ENCODE measurements around the gene FOXA1.

FOXA1 gene

DNA sequence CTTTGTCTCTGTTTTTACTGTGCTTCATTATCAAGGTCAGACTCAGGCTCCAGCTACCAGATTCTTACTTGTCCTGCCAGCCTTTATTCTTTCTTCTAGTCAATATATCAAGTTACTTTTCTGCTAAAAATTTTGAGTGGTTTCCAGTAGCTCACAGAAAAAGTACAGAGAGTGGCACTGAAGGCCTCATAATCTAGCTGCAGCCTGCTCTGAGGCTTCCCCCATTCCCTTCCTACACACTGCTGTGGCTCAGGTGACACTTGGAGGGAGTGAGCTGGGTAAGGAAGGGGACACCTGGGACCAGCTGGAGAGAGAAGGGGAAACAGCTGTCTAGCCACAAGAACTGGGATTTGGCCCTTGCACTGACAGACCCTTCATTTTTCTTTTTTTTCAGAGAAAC is 25.8 kb upstream of the FOXA1 start:
- ChIA-PET CTCF (interaction anchor here (0.7 kb wide), 2 partner anchors 22 to 258 kb away, joined by 3 read pairs; no protein-coding TSS in a partner anchor), POLR2A (no interaction called here)
- Histone ChIP-seq H3K4me3 (ENCODE audit: low read depth, low read length) (no peak overlapping the region), H3K36me3 (ENCODE audit: control insufficient read depth in 2 of 2, insufficient read depth in 1 of 2, low read length in 2 of 2) (no peaks in the 10 kb centered on the region), H3K9me3 (ENCODE audit: control insufficient read depth, insufficient read depth, low read depth, low read length) (peaks cover 2% of the 10 kb centered on the region), H3K4me1 (ENCODE audit: control insufficient read depth, insufficient read depth, low read length) (no peaks in the 10 kb centered on the region), H3K27ac (ENCODE audit: extremely low read depth, low read depth, low read length) (no peak overlapping the region)
- TF ChIP-seq, protein P1, sequence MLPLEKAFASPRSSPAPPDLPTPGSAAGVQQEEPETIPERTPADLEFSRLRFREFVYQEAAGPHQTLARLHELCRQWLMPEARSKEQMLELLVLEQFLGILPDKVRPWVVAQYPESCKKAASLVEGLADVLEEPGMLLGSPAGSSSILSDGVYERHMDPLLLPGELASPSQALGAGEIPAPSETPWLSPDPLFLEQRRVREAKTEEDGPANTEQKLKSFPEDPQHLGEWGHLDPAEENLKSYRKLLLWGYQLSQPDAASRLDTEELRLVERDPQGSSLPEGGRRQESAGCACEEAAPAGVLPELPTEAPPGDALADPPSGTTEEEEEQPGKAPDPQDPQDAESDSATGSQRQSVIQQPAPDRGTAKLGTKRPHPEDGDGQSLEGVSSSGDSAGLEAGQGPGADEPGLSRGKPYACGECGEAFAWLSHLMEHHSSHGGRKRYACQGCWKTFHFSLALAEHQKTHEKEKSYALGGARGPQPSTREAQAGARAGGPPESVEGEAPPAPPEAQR (tag by site-specific recombination; IDR thresholded peaks at IDR 0.05), result no peak

DNA sequence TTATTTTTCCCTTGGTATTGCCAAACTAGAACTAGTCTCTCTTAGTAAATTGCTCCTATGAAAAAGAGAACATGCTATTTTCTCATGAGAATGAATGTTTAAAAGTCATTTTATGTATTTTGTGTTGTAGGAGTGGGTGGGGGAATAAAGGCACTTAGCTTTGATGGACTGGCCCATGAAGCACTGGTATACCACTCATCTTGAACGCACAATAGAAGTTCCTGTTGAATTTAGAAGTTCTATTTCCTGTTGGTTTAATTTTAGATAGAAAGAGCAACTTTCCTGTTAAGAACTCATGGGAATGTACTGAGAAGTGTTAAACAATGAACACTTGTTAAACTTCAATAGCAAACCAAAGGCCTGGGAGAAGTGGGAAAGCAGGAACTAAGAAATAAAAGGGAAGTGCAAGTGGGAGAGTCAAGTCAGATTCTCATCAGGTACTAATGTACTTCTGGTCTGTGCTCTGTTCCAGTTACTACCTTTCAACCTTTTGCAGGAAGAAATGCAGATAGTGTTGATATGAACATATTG is 23.5 kb upstream of the FOXA1 start:
- CTCF ChIA-PET, result interaction anchor here (0.5 kb wide), 1 partner anchor 13 kb away, joined by 3 read pairs; no protein-coding TSS in a partner anchor
- Histone ChIP-seq H3K4me3 (ENCODE audit: low read depth, low read length) (no peak overlapping the region), H3K9me3 (ENCODE audit: control insufficient read depth, insufficient read depth, low read depth, low read length) (peaks cover 9% of the 10 kb centered on the region), H3K27ac (ENCODE audit: extremely low read depth, low read depth, low read length) (no peak overlapping the region), H3K4me1 (ENCODE audit: control insufficient read depth, insufficient read depth, low read length) (no peaks in the 10 kb centered on the region), H3K36me3 (ENCODE audit: control insufficient read depth in 2 of 2, insufficient read depth in 1 of 2, low read length in 2 of 2) (no peaks in the 10 kb centered on the region)
- POLR2A ChIA-PET, result no interaction called here
- TF ChIP-seq TCF7L2 (IDR thresholded peaks at IDR 0.05; ENCODE audit: borderline replicate concordance, low read depth, low read length) (no peak), ZNF302 (tag by site-specific recombination; IDR thresholded peaks at IDR 0.05; ENCODE audit: low read depth) (no peak), ZNF391 (tag by site-specific recombination; IDR thresholded peaks at IDR 0.05; ENCODE audit: borderline replicate concordance, low read depth) (no peak), ZNF423 (tag by site-specific recombination; IDR thresholded peaks at IDR 0.05) (no peak)
- TF ChIP-seq, protein P2, sequence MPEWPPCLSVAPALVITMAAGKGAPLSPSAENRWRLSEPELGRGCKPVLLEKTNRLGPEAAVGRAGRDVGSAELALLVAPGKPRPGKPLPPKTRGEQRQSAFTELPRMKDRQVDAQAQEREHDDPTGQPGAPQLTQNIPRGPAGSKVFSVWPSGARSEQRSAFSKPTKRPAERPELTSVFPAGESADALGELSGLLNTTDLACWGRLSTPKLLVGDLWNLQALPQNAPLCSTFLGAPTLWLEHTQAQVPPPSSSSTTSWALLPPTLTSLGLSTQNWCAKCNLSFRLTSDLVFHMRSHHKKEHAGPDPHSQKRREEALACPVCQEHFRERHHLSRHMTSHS (tag by site-specific recombination; IDR thresholded peaks at IDR 0.05), result no peak
- TF ChIP-seq, protein P3, sequence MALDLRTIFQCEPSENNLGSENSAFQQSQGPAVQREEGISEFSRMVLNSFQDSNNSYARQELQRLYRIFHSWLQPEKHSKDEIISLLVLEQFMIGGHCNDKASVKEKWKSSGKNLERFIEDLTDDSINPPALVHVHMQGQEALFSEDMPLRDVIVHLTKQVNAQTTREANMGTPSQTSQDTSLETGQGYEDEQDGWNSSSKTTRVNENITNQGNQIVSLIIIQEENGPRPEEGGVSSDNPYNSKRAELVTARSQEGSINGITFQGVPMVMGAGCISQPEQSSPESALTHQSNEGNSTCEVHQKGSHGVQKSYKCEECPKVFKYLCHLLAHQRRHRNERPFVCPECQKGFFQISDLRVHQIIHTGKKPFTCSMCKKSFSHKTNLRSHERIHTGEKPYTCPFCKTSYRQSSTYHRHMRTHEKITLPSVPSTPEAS (tag by site-specific recombination; IDR thresholded peaks at IDR 0.05), result no peak

DNA sequence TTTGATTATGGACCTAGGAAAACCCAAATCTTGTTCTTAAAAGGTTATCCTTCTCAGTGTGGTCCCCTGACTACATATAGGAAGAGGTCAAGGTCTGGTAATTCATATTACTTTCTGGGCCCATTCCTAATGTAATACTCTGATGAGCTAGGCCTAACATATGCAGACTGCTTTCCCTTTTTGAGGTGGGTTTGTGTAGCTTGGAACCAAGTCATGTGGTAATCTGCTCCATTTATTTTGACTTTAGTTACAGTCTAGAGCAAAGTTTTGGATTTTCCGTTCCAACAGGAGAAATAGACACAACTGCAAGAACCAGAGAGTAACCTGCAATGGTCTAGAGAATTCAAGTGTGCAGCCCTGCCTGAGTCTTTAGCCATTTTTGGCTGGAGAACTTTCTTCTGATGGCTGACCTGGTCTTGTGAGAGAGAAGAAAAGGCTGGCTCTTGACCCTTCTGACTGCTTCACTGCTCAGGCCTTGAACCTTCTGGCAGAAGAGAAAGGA is 22.9 kb upstream of the FOXA1 start:
- H3K9me3 ChIP-seq (ENCODE audit: control insufficient read depth, insufficient read depth, low read depth, low read length), result peaks cover 9% of the 10 kb centered on the region

More for the DNA sequence above, 22.9 kb upstream of the FOXA1 start:
- H3K4me1 ChIP-seq (ENCODE audit: control insufficient read depth, insufficient read depth, low read length), result no peaks in the 10 kb centered on the region
- POLR2A ChIA-PET, result no interaction called here
- no peaks in the 10 kb centered on the region for H3K36me3 ChIP-seq (ENCODE audit: control insufficient read depth in 2 of 2, insufficient read depth in 1 of 2, low read length in 2 of 2)
- CTCF ChIA-PET, result no interaction called here
- TF ChIP-seq ZNF561 (tag by site-specific recombination; IDR thresholded peaks at IDR 0.05; ENCODE audit: borderline replicate concordance) (no peak), ZXDB (tag by site-specific recombination; IDR thresholded peaks at IDR 0.05) (no peak), ZFP69B (tag by site-specific recombination; IDR thresholded peaks at IDR 0.05) (no peak), ZNF571 (tag by site-specific recombination; IDR thresholded peaks at IDR 0.05) (no peak), REPIN1 (tag by site-specific recombination; IDR thresholded peaks at IDR 0.05; ENCODE audit: low read depth) (no peak), ZEB2 (tag by site-specific recombination; IDR thresholded peaks at IDR 0.05) (no peak), SCRT2 (tag by site-specific recombination; IDR thresholded peaks at IDR 0.05) (no peak), KLF9 (tag by site-specific recombination; IDR thresholded peaks at IDR 0.05; ENCODE audit: low read depth) (no peak), OVOL3 (tag by site-specific recombination; IDR thresholded peaks at IDR 0.05) (no peak), ZNF311 (tag by site-specific recombination; IDR thresholded peaks at IDR 0.05; ENCODE audit: borderline replicate concordance) (no peak), ZNF335 (tag by site-specific recombination; conservative IDR thresholded peaks at IDR 0.05) (no peak), ZNF664 (tag by site-specific recombination; IDR thresholded peaks at IDR 0.05) (no peak), ZNF621 (tag by site-specific recombination; IDR thresholded peaks at IDR 0.05) (no peak)
- TF ChIP-seq, protein P4, sequence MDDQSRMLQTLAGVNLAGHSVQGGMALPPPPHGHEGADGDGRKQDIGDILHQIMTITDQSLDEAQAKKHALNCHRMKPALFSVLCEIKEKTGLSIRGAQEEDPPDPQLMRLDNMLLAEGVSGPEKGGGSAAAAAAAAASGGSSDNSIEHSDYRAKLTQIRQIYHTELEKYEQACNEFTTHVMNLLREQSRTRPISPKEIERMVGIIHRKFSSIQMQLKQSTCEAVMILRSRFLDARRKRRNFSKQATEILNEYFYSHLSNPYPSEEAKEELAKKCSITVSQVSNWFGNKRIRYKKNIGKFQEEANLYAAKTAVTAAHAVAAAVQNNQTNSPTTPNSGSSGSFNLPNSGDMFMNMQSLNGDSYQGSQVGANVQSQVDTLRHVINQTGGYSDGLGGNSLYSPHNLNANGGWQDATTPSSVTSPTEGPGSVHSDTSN (CRISPR knock-in tag; IDR thresholded peaks at IDR 0.05), result no peak
- TF ChIP-seq, protein P5, sequence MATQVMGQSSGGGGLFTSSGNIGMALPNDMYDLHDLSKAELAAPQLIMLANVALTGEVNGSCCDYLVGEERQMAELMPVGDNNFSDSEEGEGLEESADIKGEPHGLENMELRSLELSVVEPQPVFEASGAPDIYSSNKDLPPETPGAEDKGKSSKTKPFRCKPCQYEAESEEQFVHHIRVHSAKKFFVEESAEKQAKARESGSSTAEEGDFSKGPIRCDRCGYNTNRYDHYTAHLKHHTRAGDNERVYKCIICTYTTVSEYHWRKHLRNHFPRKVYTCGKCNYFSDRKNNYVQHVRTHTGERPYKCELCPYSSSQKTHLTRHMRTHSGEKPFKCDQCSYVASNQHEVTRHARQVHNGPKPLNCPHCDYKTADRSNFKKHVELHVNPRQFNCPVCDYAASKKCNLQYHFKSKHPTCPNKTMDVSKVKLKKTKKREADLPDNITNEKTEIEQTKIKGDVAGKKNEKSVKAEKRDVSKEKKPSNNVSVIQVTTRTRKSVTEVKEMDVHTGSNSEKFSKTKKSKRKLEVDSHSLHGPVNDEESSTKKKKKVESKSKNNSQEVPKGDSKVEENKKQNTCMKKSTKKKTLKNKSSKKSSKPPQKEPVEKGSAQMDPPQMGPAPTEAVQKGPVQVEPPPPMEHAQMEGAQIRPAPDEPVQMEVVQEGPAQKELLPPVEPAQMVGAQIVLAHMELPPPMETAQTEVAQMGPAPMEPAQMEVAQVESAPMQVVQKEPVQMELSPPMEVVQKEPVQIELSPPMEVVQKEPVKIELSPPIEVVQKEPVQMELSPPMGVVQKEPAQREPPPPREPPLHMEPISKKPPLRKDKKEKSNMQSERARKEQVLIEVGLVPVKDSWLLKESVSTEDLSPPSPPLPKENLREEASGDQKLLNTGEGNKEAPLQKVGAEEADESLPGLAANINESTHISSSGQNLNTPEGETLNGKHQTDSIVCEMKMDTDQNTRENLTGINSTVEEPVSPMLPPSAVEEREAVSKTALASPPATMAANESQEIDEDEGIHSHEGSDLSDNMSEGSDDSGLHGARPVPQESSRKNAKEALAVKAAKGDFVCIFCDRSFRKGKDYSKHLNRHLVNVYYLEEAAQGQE (tag by site-specific recombination; IDR thresholded peaks at IDR 0.05), result no peak
- H3K4me3 ChIP-seq (ENCODE audit: low read depth, low read length), result no peak overlapping the region
- no peak overlapping the region for H3K27ac ChIP-seq (ENCODE audit: extremely low read depth, low read depth, low read length)
